Ishikawa (cell line): Measurements from ENCODE around the gene TAS1R1.

Source experiments
- CEBPB ChIP-seq: IDR thresholded peaks from 2 replicates; pipeline ENCODE4 v1.6.1; 2012
- CREB1 ChIP-seq: IDR thresholded peaks from 2 replicates; pipeline ENCODE4 v1.6.1; 2012; ENCODE audit warnings: low read depth
- EGR1 ChIP-seq: IDR thresholded peaks from 2 replicates; pipeline ENCODE4 v1.6.1; 2012
- EP300 ChIP-seq: IDR thresholded peaks from 2 replicates; pipeline ENCODE4 v1.6.1; 2012; ENCODE audit warnings: borderline replicate concordance
- FOXM1 ChIP-seq: IDR thresholded peaks from 2 replicates; pipeline ENCODE4 v1.6.1; 2012; ENCODE audit warnings: low read depth, borderline replicate concordance
- NFIC ChIP-seq: IDR thresholded peaks from 2 replicates; pipeline ENCODE4 v1.6.1; 2012
- RAD21 ChIP-seq: IDR thresholded peaks from 2 replicates; pipeline ENCODE4 v1.6.1; 2012; ENCODE audit warnings: low read depth
- TAF1 ChIP-seq: IDR thresholded peaks from 2 replicates; pipeline ENCODE4 v1.6.1; 2012; ENCODE audit warnings: low read depth, mild to moderate bottlenecking
- TCF12 ChIP-seq: IDR thresholded peaks from 2 replicates; pipeline ENCODE4 v1.6.1; 2012; ENCODE audit warnings: low read depth
- TEAD4 ChIP-seq: IDR thresholded peaks from 2 replicates; pipeline ENCODE4 v1.6.1; 2012
- YY1 ChIP-seq: IDR thresholded peaks from 2 replicates; pipeline ENCODE4 v1.6.1; 2012; ENCODE audit warnings: low read depth
- TF ChIP-seq, protein P1 (sequence below): IDR thresholded peaks from 2 replicates; pipeline ENCODE4 v1.6.1; 2012; ENCODE audit warnings: low read depth, mild to moderate bottlenecking
- TF ChIP-seq, protein P2 (sequence below): IDR thresholded peaks from 2 replicates; pipeline ENCODE4 v1.6.1; 2012
- TF ChIP-seq, protein P3 (sequence below): IDR thresholded peaks from 2 replicates; pipeline ENCODE4 v1.6.1; 2012

DNA sequence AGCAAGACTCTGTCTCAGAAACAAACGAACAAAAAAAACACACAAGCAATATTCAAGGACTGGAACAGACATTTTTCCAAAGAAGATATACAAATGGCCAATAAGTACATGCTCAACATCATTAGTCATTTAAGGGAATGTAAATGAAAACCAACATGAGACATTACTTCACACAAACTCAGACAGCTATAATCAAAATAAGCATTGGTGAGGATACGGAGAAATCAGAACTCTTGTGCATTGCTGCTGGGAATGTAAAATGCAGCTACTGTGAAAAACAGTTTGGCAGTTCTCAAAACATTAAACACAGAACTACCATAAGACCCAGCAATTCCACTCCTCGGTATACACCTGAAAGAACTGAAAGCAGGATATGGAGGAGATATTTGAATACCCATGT, 16.2 kb upstream of the TAS1R1 start:
- TF ChIP-seq NFIC (no peak), RAD21 (no peak), TEAD4 (no peak), TAF1 (no peak), EGR1 (no peak), EP300 (no peak), TCF12 (no peak), YY1 (no peak), CEBPB (no peak), CREB1 (no peak), FOXM1 (no peak)
- TF ChIP-seq, protein P1, sequence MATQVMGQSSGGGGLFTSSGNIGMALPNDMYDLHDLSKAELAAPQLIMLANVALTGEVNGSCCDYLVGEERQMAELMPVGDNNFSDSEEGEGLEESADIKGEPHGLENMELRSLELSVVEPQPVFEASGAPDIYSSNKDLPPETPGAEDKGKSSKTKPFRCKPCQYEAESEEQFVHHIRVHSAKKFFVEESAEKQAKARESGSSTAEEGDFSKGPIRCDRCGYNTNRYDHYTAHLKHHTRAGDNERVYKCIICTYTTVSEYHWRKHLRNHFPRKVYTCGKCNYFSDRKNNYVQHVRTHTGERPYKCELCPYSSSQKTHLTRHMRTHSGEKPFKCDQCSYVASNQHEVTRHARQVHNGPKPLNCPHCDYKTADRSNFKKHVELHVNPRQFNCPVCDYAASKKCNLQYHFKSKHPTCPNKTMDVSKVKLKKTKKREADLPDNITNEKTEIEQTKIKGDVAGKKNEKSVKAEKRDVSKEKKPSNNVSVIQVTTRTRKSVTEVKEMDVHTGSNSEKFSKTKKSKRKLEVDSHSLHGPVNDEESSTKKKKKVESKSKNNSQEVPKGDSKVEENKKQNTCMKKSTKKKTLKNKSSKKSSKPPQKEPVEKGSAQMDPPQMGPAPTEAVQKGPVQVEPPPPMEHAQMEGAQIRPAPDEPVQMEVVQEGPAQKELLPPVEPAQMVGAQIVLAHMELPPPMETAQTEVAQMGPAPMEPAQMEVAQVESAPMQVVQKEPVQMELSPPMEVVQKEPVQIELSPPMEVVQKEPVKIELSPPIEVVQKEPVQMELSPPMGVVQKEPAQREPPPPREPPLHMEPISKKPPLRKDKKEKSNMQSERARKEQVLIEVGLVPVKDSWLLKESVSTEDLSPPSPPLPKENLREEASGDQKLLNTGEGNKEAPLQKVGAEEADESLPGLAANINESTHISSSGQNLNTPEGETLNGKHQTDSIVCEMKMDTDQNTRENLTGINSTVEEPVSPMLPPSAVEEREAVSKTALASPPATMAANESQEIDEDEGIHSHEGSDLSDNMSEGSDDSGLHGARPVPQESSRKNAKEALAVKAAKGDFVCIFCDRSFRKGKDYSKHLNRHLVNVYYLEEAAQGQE: no peak
- TF ChIP-seq, protein P2, sequence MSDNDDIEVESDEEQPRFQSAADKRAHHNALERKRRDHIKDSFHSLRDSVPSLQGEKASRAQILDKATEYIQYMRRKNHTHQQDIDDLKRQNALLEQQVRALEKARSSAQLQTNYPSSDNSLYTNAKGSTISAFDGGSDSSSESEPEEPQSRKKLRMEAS: no peak
- TF ChIP-seq, protein P3, sequence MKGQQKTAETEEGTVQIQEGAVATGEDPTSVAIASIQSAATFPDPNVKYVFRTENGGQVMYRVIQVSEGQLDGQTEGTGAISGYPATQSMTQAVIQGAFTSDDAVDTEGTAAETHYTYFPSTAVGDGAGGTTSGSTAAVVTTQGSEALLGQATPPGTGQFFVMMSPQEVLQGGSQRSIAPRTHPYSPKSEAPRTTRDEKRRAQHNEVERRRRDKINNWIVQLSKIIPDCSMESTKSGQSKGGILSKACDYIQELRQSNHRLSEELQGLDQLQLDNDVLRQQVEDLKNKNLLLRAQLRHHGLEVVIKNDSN: no peak
